ENCODE results near the gene GALK1. TPM values are rescaled to one million over a fixed set of nuclear protein-coding genes. Genes with fewer than 3 reads are reported as not detected.

The GALK1 gene
- total and polyA plus RNA-seq, 9 of the 15 experiments (the other 6 are each of a cell fraction or from before 2014, with no cell fraction given), result 0.45 to 51.6 (median 17.4) TPM

GRCh38 chr17:75723171-75723930, 41.6 kb downstream of the GALK1 start:
- no peak overlapping the region for H3K27ac ChIP-seq (ENCODE audit: extremely low read depth, low read depth, low read length)
- no peaks in the 10 kb centered on the region for H3K9me3 ChIP-seq (replicated peaks; ENCODE audit: control insufficient read depth, insufficient read depth, low read depth, low read length)
- no peaks in the 10 kb centered on the region for H3K79me2 ChIP-seq (ENCODE audit: control insufficient read depth, insufficient read depth, low read length)
- DNase-seq (ENCODE audit: extremely low read depth in 1 of 4, low spot score in 3 of 4) (no peak), FAIRE-seq (no peak), ATAC-seq (peak; percentile 23)
- WGBS (ENCODE audit: insufficient coverage, low coverage, missing lambda C conversion rate), result 37% methylated on average over 16 of the region's 18 CpGs
- peak overlapping the region in 1 of 2 experiments; percentile 31; a peak in 2 of 4 replicates for H3K9ac ChIP-seq (ENCODE audit: insufficient read depth in 1 of 2, low read depth in 2 of 2, low read length in 2 of 2)
- no peak overlapping the region for H3K4me2 ChIP-seq (ENCODE audit: insufficient read depth, low read length)
- no peak overlapping the region for H2AFZ ChIP-seq (ENCODE audit: low read depth, low read length)
- in situ Hi-C loops (cut with MboI) (no loop called here), intact Hi-C loops (cut with micrococcal nuclease) (no loop called here)
- BruUV-seq (replicated peaks), result no TSS peak
- H3K4me3 ChIP-seq, result no peak overlapping the region
- no peaks in the 10 kb centered on the region for H3K36me3 ChIP-seq (ENCODE audit: control insufficient read depth, insufficient read depth, low read length)
- peaks cover 0 to 41% of the 10 kb centered on the region in 2 experiments; a peak in 3 of 5 replicates for H3K4me1 ChIP-seq (replicated peaks in 1 of 2; ENCODE audit: control insufficient read depth in 2 of 2, insufficient read depth in 2 of 2, low read length in 2 of 2)
- no peaks in the 10 kb centered on the region; the same call in 1 of the 2 replicates for H4K20me1 ChIP-seq (replicated peaks; ENCODE audit: control insufficient read depth, insufficient read depth, low read length)
- CTCF ChIA-PET (ENCODE audit: low intra/inter-chr PET ratio), result no interaction called here
- peaks cover 29 to 64% of the 10 kb centered on the region in 2 experiments for H3K27me3 ChIP-seq (ENCODE audit: control insufficient read depth in 2 of 2, insufficient read depth in 2 of 2, low read length in 2 of 2)
- no peak for TF ChIP-seq ZFP36 (IDR thresholded peaks at IDR 0.05; ENCODE audit: low read depth, low read length, partially characterized antibody)
- TF ChIP-seq ZKSCAN3 (CRISPR knock-in tag; IDR thresholded peaks at IDR 0.05), result no peak
- TF ChIP-seq NEUROD1 (IDR thresholded peaks at IDR 0.05; ENCODE audit: borderline replicate concordance, low read depth, low read length, partially characterized antibody), result no peak
- TF ChIP-seq ZNF696 (CRISPR knock-in tag; conservative IDR thresholded peaks at IDR 0.05), result no peak
- POLR2A ChIA-PET, result interaction anchor here (0.6 to 0.7 kb wide), 3 partner anchors 50 to 192 kb away, joined by 3 to 7 read pairs (median 3); no protein-coding TSS in a partner anchor
- no peaks in the 10 kb centered on the region for H3K9me1 ChIP-seq (ENCODE audit: control insufficient read depth, insufficient read depth, low read length)

Measured in K562 (cell line).